Brain microvascular endothelial cell (primary cell): ENCODE measurements around the gene NAE1.
A peak's percentile ranks its signal among the peaks of the same experiment; 100 is the strongest.

Experiments used
- DNase-seq: peaks from one replicate; pipeline ENCODE4 v3.0.0-alpha.2; 2020
- H3K27ac ChIP-seq: fragments of 250-450 bp; sonication (Bioruptor Pico); 2 replicates; pipeline ENCODE4 v1.5.1; 2020; ENCODE audit warnings: mild to moderate bottlenecking, moderate library complexity
- H3K27me3 ChIP-seq: fragments of 250-450 bp; sonication (Bioruptor Pico); replicated peaks from 2 replicates; pipeline ENCODE4 v1.5.1; 2020; ENCODE audit warnings: mild to moderate bottlenecking
- H3K36me3 ChIP-seq: fragments of 250-450 bp; sonication (Bioruptor Pico); replicated peaks from 2 replicates; pipeline ENCODE4 v1.5.1; 2020; ENCODE audit warnings: mild to moderate bottlenecking
- H3K4me3 ChIP-seq: 2 replicates; pipeline ENCODE4 v1.5.1; 2011; ENCODE audit warnings: low read depth, mild to moderate bottlenecking, control low read depth, low read length, moderate library complexity
- CTCF ChIP-seq: IDR thresholded peaks from 2 replicates; pipeline ENCODE4 v1.5.1; 2011; ENCODE audit warnings: low read depth, mild to moderate bottlenecking, moderate library complexity, low read length, control low read depth, inconsistent platforms; ENCODE audit errors: missing control alignments
- in situ Hi-C: cut with HindIII; loops from 2 replicates; pipeline ENCODE4 v1.10.0; 2017; ENCODE audit warnings: low sequenced_read_pairs, low pct_ligation_motif_present

Gene NAE1

GRCh38 chr16:66758086-66758485 lies 72.7 kb downstream of the NAE1 start:
- in situ Hi-C loops = no loop called here
- no peak for DNase-seq
- H3K27me3 ChIP-seq = no peaks in the 10 kb centered on the region
- no peaks in the 10 kb centered on the region for H3K36me3 ChIP-seq
- no peak overlapping the region for H3K27ac ChIP-seq
- TF ChIP-seq CTCF = peak; percentile 32
- H3K4me3 ChIP-seq = no peak overlapping the region

- no peak for TF ChIP-seq CTCF
- Histone ChIP-seq H3K27me3 (no peaks in the 10 kb centered on the region), H3K4me3 (no peak overlapping the region), H3K36me3 (peaks cover 4% of the 10 kb centered on the region), H3K27ac (no peak overlapping the region)
- no peak for DNase-seq
- in situ Hi-C loops = no loop called here
Measured at GRCh38 chr16:66754819-66755218, 76.0 kb downstream of the NAE1 start.

GRCh38 chr16:66754211-66754610 lies 76.6 kb downstream of the NAE1 start:
- Histone ChIP-seq H3K27me3 (no peaks in the 10 kb centered on the region), H3K4me3 (no peak overlapping the region), H3K27ac (no peak overlapping the region), H3K36me3 (peaks cover 6% of the 10 kb centered on the region)
- TF ChIP-seq CTCF = no peak
- DNase-seq = no peak
- in situ Hi-C loops = no loop called here

GRCh38 chr16:66752958-66753357 lies 77.8 kb downstream of the NAE1 start:
- no peak for TF ChIP-seq CTCF
- no peak overlapping the region for H3K27ac ChIP-seq
- DNase-seq = no peak
- H3K27me3 ChIP-seq = no peaks in the 10 kb centered on the region
- H3K36me3 ChIP-seq = peaks cover 15% of the 10 kb centered on the region
- no peak overlapping the region for H3K4me3 ChIP-seq
- in situ Hi-C loops = no loop called here
